Esophagus muscularis mucosa (tissue), 4 donors: Measurements from ENCODE around the gene MANBA. TPM values are rescaled to one million over a fixed set of nuclear protein-coding genes. Genes with fewer than 3 reads are reported as not detected.
A peak's percentile ranks its signal among the peaks of the same experiment; 100 is the strongest.

ENCODE experiments used
- DNase-seq: peaks from one replicate; pipeline ENCODE4 v3.0.0-alpha.2; 2017; ENCODE audit errors: extremely low spot score
- H3K27ac ChIP-seq, 4 donors: fragments of 200-600 bp; sonication (generic); replicated peaks in 1 of 4; 1 replicate in 3 of 4; 2 replicates in 1 of 4; pipeline ENCODE4 v1.5.1; 2016 to 2019; ENCODE audit warnings: mild to moderate bottlenecking in 1 of 4
- H3K27me3 ChIP-seq, 4 donors: fragments of 200-600 bp; sonication (generic); one replicate each; pipeline versions ENCODE4 v1.5.1 to v1.6.0; 2016 to 2019
- H3K36me3 ChIP-seq, 4 donors: fragments of 200-600 bp; sonication (generic); one replicate each; pipeline ENCODE4 v1.5.1; 2016 to 2019
- H3K4me1 ChIP-seq, 4 donors: fragments of 200-600 bp; sonication (generic); one replicate each; pipeline ENCODE4 v1.5.1; 2016 to 2019
- H3K4me3 ChIP-seq, 4 donors: fragments of 200-600 bp; sonication (generic); 1 replicate in 2 of 4; 2 replicates in 2 of 4; pipeline ENCODE4 v1.5.1; 2016 to 2019; ENCODE audit warnings: mild to moderate bottlenecking in 4 of 4, moderate library complexity in 1 of 4
- H3K9me3 ChIP-seq, 4 donors: fragments of 200-600 bp; sonication (generic); 1 replicate in 3 of 4; 2 replicates in 1 of 4; pipeline ENCODE4 v1.5.1; 2016 to 2019
- CTCF ChIP-seq, 3 experiments: fragments of 200-600 bp in 2 of 3; fragments of 450-650 bp in 1 of 3; sonication (generic) in 2 of 3; IDR thresholded peaks; one replicate each; pipeline ENCODE4 v1.5.1; 2017 to 2019; ENCODE audit warnings: antibody characterized with exemption in 3 of 3, mild to moderate bottlenecking in 2 of 3, moderate library complexity in 1 of 3
- EP300 ChIP-seq: sonication (generic); formaldehyde crosslinking; IDR thresholded peaks from one replicate; pipeline ENCODE4 v1.6.1; 2017; ENCODE audit warnings: antibody characterized with exemption
- POLR2A ChIP-seq: fragments of 450-650 bp; IDR thresholded peaks from one replicate; pipeline ENCODE4 v1.6.1; 2017; ENCODE audit warnings: antibody characterized with exemption, moderate library complexity, mild to moderate bottlenecking, low read depth
- POLR2AphosphoS5 ChIP-seq, 2 donors: sonication (generic); formaldehyde crosslinking; IDR thresholded peaks; one replicate each; pipeline ENCODE4 v1.6.1; 2017; ENCODE audit warnings: antibody characterized with exemption in 2 of 2
- WGBS: methylation state at CpG from one replicate; pipeline ENCODE4 v1.1.5; 2018; 5-methylcytosine and 5-hydroxymethylcytosine counted together
- intact Hi-C: fragments of 100-400 bp; cut with DNase I; formaldehyde crosslinking; loops from one replicate; pipeline ENCODE4 v1.15.1; 2023
- total RNA-seq, 4 donors: library from RNA; depleted of rRNA; stranded (reverse); fragments of >200 nt; gene quantifications; one replicate each; pipeline versions ENCODE4 v1.1.0 to v1.2.1, GENCODE V29; 2016

Gene MANBA
- total RNA-seq, 4 donors from 2014 or later, result 22.1 to 24.9 (median 24.5) TPM

GRCh38 chr4:102683881-102684609 lies 76.7 kb downstream of the MANBA start:
- 88% methylated on average over 5 of the region's 5 CpGs for WGBS
- H3K4me1 ChIP-seq, result peaks cover 0 to 7% (median 3%) of the 10 kb centered on the region in 4 donors
- intact Hi-C loops, result no loop called here
- no peak overlapping the region for H3K4me3 ChIP-seq
- H3K9me3 ChIP-seq, result no peaks in the 10 kb centered on the region
- no peak overlapping the region for H3K27ac ChIP-seq
- peaks cover 0 to 12% (median 8%) of the 10 kb centered on the region in 4 donors for H3K36me3 ChIP-seq
- no peaks in the 10 kb centered on the region for H3K27me3 ChIP-seq
- no peak for DNase-seq
- TF ChIP-seq POLR2A, result no peak
- no peak for TF ChIP-seq POLR2AphosphoS5 (IDR thresholded peaks at IDR 0.05)
- no peak for TF ChIP-seq CTCF (IDR thresholded peaks at IDR 0.05)
- no peak for TF ChIP-seq EP300

DNA sequence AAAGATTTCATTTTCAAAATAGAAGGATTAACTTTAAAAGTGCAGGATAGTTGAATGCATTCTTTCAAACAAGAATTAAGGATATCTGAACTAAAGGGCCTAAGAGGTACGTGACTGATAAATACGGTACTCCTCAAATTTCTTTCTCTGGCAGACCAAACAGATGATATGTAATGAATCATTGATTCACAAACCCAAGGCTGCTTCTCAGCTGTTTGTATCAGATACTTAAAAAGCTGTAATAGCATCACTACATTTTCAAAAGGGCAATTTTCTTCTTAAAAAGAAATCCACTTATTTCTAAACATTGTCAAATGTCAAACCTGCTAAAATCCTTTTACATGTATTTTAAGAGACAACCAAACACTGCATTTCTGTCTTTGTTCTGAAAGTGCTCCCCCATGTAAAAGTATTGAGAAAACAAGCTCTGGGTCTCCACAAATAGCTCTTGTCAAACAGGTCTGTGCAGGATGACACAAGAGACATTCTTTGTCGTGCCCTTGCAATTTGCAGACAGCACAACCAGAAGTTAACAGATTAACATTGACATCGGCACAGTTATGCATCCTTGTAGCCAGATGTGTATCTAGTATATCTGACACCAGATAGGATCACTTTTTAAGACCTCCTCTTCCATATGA lies 82.0 kb downstream of the MANBA start:
- H3K9me3 ChIP-seq, result no peaks in the 10 kb centered on the region
- peaks cover 0 to 6% (median 0%) of the 10 kb centered on the region in 4 donors for H3K4me1 ChIP-seq
- whole genome bisulfite sequencing, result 81% methylated on average over 4 of the region's 4 CpGs
- H3K36me3 ChIP-seq, result peaks cover 0 to 12% (median 3%) of the 10 kb centered on the region in 4 donors
- no peak overlapping the region for H3K4me3 ChIP-seq
- no peaks in the 10 kb centered on the region for H3K27me3 ChIP-seq
- no peak for DNase-seq
- H3K27ac ChIP-seq, result no peak overlapping the region
- TF ChIP-seq CTCF (IDR thresholded peaks at IDR 0.05), result no peak
- TF ChIP-seq EP300, result no peak
- no peak for TF ChIP-seq POLR2AphosphoS5 (IDR thresholded peaks at IDR 0.05)
- no peak for TF ChIP-seq POLR2A
- intact Hi-C loops, result no loop called here

GRCh38 chr4:102678107-102678506 lies 82.7 kb downstream of the MANBA start:
- WGBS, result 95% methylated on average over 2 of the region's 2 CpGs
- no peak for DNase-seq
- intact Hi-C loops, result no loop called here
- Histone ChIP-seq H3K4me1 (peaks cover 0 to 6% (median 0%) of the 10 kb centered on the region in 4 donors), H3K27ac (no peak overlapping the region), H3K9me3 (no peaks in the 10 kb centered on the region), H3K36me3 (peaks cover 0 to 12% (median 4%) of the 10 kb centered on the region in 4 donors), H3K4me3 (no peak overlapping the region), H3K27me3 (no peaks in the 10 kb centered on the region)
- TF ChIP-seq POLR2A (no peak), EP300 (no peak), POLR2AphosphoS5 (IDR thresholded peaks at IDR 0.05) (no peak), CTCF (IDR thresholded peaks at IDR 0.05) (no peak)

- Histone ChIP-seq H3K4me1 (peaks cover 0 to 6% (median 0%) of the 10 kb centered on the region in 4 donors), H3K36me3 (peaks cover 0 to 14% (median 2%) of the 10 kb centered on the region in 4 donors), H3K9me3 (no peaks in the 10 kb centered on the region), H3K27me3 (no peaks in the 10 kb centered on the region), H3K4me3 (no peak overlapping the region), H3K27ac (no peak overlapping the region)
- WGBS, result 53% methylated on average over 1 of the region's 1 CpG
- intact Hi-C loops, result no loop called here
- no peak for DNase-seq
- no peak for TF ChIP-seq CTCF (IDR thresholded peaks at IDR 0.05)
- peak in 1 of 2 donors; percentile 11 for TF ChIP-seq POLR2AphosphoS5 (IDR thresholded peaks at IDR 0.05)
- TF ChIP-seq EP300, result no peak
- no peak for TF ChIP-seq POLR2A
Observed at GRCh38 chr4:102675141-102675540, 85.6 kb downstream of the MANBA start.
